Rectal smooth muscle tissue (tissue), 1 donor: ENCODE results near the gene FSCN2.

Experiments used
- H3K27ac ChIP-seq: one replicate; pipeline ENCODE4 v1.7.0; 2013; ENCODE audit warnings: low read depth, low read length, inconsistent platforms
- H3K27me3 ChIP-seq: one replicate; pipeline ENCODE4 v1.7.0; 2013; ENCODE audit warnings: low read length; ENCODE audit not compliant: control insufficient read depth, insufficient read depth
- H3K36me3 ChIP-seq: one replicate; pipeline ENCODE4 v1.7.0; 2013; ENCODE audit warnings: low read length; ENCODE audit not compliant: control insufficient read depth, insufficient read depth
- H3K4me1 ChIP-seq: one replicate; pipeline ENCODE4 v1.7.0; 2013; ENCODE audit warnings: low read length; ENCODE audit not compliant: control insufficient read depth, insufficient read depth
- H3K4me3 ChIP-seq: one replicate; pipeline ENCODE4 v1.7.0; 2013; ENCODE audit warnings: low read length
- H3K9ac ChIP-seq: one replicate; pipeline ENCODE4 v1.7.0; 2013; ENCODE audit warnings: low read length

The FSCN2 gene, protein sequence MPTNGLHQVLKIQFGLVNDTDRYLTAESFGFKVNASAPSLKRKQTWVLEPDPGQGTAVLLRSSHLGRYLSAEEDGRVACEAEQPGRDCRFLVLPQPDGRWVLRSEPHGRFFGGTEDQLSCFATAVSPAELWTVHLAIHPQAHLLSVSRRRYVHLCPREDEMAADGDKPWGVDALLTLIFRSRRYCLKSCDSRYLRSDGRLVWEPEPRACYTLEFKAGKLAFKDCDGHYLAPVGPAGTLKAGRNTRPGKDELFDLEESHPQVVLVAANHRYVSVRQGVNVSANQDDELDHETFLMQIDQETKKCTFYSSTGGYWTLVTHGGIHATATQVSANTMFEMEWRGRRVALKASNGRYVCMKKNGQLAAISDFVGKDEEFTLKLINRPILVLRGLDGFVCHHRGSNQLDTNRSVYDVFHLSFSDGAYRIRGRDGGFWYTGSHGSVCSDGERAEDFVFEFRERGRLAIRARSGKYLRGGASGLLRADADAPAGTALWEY

DNA sequence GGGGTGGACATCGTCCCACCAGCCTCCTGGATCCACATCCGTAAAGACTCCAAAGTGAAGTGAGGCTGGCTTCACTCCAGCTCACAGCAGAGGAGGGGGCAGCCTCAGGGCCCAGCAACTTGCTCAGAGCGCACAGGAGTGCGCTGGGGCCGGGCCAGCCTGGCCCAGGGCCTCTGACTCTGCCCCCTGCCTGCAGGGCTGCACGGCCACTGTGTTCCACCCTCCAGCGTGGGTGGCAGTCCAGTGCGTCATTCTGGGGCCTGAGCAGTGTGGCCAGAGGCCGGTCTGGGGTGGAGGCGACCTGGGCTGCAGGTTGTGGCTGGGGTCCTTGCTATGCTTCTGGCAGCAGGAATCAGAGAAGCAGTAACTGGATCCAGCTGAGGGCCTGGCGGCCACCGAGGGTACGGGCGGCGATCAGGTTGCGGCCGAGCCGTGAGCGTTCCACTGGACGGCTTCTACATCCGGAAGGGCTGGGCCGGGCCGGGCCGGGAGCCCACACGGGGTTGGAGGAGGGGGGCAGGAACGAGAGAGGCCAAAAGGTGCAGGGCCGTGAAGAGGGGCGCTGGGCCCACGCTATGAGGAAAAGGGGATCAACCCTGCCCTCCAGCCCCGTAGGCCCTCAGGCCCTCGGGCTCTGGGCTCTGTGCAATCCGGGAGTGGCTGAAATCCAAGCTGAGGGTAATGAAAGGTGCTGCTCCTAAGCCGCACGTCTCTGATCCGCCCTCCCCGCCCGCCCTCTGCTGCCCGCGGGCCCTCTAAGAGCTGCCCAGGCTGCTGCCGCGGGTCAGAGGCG is at the start of gene FSCN2:
Gene FSCN2, plus strand, starts transcription at position 787 of the 793 bp plus-strand sequence. CDS start 155 bp downstream, outside the sequence.
- no peak within 1 kb of the TSS for H3K4me3 ChIP-seq
- H3K27me3 ChIP-seq, result peaks cover 28% of the 10 kb centered on the region
- no peaks in the 10 kb centered on the region for H3K4me1 ChIP-seq
- H3K36me3 ChIP-seq, result no peaks in the 10 kb centered on the region
- no peak within 1 kb of the TSS for H3K27ac ChIP-seq
- no peak within 1 kb of the TSS for H3K9ac ChIP-seq

GRCh38 chr17:81479175-81480071 is 48.8 kb upstream of the FSCN2 start:
- H3K9ac ChIP-seq, result no peak overlapping the region
- peaks cover 12% of the 10 kb centered on the region for H3K27me3 ChIP-seq
- H3K36me3 ChIP-seq, result no peaks in the 10 kb centered on the region
- H3K27ac ChIP-seq, result no peak overlapping the region
- peaks cover 2% of the 10 kb centered on the region for H3K4me1 ChIP-seq
- H3K4me3 ChIP-seq, result no peak overlapping the region

- Histone ChIP-seq H3K4me1 (peaks cover 2% of the 10 kb centered on the region), H3K4me3 (no peak overlapping the region), H3K27ac (no peak overlapping the region), H3K9ac (no peak overlapping the region), H3K36me3 (no peaks in the 10 kb centered on the region), H3K27me3 (peaks cover 12% of the 10 kb centered on the region)
Observed at GRCh38 chr17:81480140-81481072, 47.8 kb upstream of the FSCN2 start.

DNA sequence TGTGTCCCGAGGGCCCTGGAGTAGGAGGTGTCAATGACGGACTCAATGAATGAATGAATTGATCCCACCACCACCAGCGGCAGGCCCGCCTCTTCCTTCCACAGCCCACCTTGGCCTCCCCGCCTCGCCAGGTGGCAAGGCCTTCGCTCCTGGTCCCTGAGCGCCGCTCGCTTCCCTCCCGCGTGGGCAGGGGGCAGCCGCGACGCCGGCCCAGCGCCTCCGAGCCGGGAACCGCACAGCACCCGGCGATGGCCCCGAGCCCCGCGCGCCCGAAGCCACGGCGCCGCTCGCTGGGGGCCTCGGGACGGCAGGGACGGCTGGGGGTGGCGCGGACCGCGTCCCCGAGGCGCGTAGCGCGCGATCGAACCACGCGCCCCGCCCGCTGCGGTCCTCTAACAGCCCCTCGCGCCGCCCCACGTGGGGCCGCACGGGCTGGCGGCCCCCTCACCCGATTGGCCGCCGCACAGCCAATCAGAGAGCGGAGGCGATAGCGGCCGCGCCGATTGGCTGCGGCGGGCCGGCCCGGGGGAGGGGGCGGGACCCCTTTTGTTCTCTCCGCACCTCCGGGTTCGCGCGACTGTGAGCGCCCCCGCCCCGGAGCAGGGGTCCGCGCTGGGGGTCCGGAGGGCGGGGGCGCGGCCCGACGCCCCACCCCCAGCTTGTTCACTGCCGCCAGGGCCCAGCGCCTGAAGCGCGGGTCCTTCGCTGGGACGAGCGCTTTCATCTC is 46.9 kb upstream of the FSCN2 start:
- peaks cover 12% of the 10 kb centered on the region for H3K27me3 ChIP-seq
- no peaks in the 10 kb centered on the region for H3K36me3 ChIP-seq
- peak overlapping the region; percentile 32 for H3K4me3 ChIP-seq
- H3K27ac ChIP-seq, result no peak overlapping the region
- H3K9ac ChIP-seq, result no peak overlapping the region
- peaks cover 2% of the 10 kb centered on the region for H3K4me1 ChIP-seq

DNA sequence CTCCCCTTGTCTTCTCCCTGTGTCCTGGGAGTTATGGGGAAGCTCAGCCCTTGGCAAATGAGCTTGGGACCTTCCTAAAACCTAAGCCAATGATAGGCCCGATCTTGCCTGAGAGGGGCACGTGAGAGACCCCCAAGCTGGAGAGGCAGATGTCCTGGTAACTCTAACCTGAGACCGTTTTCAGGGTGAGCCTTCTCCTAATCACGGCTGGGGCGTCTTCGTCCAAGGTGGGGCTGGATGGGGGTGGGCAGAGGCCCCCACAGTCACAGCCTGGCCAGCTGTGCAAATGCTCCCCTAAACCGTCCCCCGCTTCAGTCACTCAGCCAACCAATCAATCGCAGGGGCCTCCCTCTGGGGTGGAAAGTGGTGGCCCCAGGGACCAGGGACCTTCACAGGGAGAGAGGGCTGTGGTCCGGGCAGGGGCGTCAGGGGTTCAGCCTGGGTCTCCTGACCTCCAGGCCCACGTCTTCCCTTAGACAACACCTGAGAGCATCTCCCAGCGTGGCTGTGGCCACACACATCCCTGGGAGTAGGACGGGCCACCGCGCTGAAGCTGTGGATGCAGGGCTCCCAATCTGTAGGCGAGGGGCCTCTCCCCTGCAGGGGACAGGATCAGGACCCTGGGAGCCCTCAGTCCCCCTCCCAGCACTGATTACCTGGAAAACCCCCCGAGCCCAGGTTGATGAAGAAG is 46.2 kb upstream of the FSCN2 start:
- H3K9ac ChIP-seq, result no peak overlapping the region
- H3K4me1 ChIP-seq, result peaks cover 2% of the 10 kb centered on the region
- H3K27me3 ChIP-seq, result peaks cover 12% of the 10 kb centered on the region
- no peaks in the 10 kb centered on the region for H3K36me3 ChIP-seq
- peak overlapping the region; percentile 14 for H3K4me3 ChIP-seq
- no peak overlapping the region for H3K27ac ChIP-seq

DNA sequence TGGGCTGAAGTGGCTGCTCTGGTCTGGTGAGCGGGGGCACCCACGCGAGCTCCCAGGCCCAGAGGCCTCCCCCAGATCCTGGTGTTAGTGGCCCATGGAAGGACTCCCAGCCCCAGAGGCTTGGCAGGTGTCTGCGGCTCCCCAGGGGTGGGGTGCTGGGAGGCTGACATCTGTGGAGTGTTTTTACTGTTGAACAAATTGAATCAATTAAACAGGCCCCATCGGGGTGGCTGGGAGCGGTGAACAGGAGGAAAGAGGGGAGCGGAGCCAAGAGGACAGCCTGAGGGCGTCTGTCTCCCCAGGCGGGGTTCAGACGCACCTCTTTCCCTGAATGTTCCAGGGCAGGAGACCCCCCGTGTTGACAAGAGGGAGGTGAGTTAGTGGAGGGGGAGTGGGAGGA is 45.5 kb upstream of the FSCN2 start:
- H3K4me3 ChIP-seq, result no peak overlapping the region
- peaks cover 2% of the 10 kb centered on the region for H3K4me1 ChIP-seq
- peaks cover 12% of the 10 kb centered on the region for H3K27me3 ChIP-seq
- no peak overlapping the region for H3K27ac ChIP-seq
- H3K9ac ChIP-seq, result no peak overlapping the region
- H3K36me3 ChIP-seq, result no peaks in the 10 kb centered on the region

GRCh38 chr17:81483085-81483861 is 44.9 kb upstream of the FSCN2 start:
- H3K4me1 ChIP-seq, result peaks cover 2% of the 10 kb centered on the region
- peaks cover 12% of the 10 kb centered on the region for H3K27me3 ChIP-seq
- no peaks in the 10 kb centered on the region for H3K36me3 ChIP-seq
- peak overlapping the region; percentile 38 for H3K4me3 ChIP-seq
- H3K9ac ChIP-seq, result no peak overlapping the region
- H3K27ac ChIP-seq, result no peak overlapping the region

DNA sequence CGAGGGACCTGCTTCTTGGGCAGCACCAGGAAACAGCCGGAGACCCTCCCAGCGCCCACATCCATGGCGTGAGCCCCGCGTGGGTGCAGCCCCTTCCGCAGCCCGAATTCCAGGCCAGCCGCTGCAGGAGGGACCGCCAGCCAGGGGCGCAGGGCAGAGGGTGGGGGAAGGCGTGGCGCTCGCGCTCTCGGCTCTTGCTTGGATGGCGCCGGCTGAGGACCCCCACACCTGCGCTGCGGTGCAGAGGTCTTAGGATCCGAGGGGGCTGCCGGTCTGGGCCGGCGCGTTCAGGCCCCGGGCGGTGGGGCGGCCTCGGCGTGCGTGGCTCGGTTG is 44.3 kb upstream of the FSCN2 start:
- Histone ChIP-seq H3K4me3 (peak overlapping the region; percentile 38), H3K9ac (no peak overlapping the region), H3K27me3 (peaks cover 12% of the 10 kb centered on the region), H3K27ac (no peak overlapping the region), H3K36me3 (no peaks in the 10 kb centered on the region), H3K4me1 (peaks cover 2% of the 10 kb centered on the region)

- peak overlapping the region; percentile 54 for H3K4me3 ChIP-seq
- no peak overlapping the region for H3K27ac ChIP-seq
- H3K36me3 ChIP-seq, result no peaks in the 10 kb centered on the region
- peaks cover 10% of the 10 kb centered on the region for H3K27me3 ChIP-seq
- no peak overlapping the region for H3K9ac ChIP-seq
- peaks cover 2% of the 10 kb centered on the region for H3K4me1 ChIP-seq
Observed at GRCh38 chr17:81484195-81484979, 43.8 kb upstream of the FSCN2 start.
